ENCODE results near the gene L2HGDH. TPM values are rescaled to one million over a fixed set of nuclear protein-coding genes. Genes with fewer than 3 reads are reported as not detected.

The L2HGDH gene
- total RNA-seq, 1 experiment from 2014 or later: 16.9 TPM

- no peak for TF ChIP-seq CBX3 (IDR thresholded peaks at IDR 0.05; ENCODE audit: low read depth)
- no peak for TF ChIP-seq CTCF (IDR thresholded peaks at IDR 0.05 in 2 of 3, conservative IDR thresholded peaks at IDR 0.05 in 1 of 3; ENCODE audit: borderline replicate concordance in 1 of 3, insufficient read depth in 1 of 3, low read depth in 2 of 3, low read length in 2 of 3)
- no peak for TF ChIP-seq MAX (IDR thresholded peaks at IDR 0.05)
- no peak for TF ChIP-seq YY1 (IDR thresholded peaks at IDR 0.05; ENCODE audit: extremely low read depth, insufficient replicate concordance, low read depth, low read length)
- TF ChIP-seq TCF7L2 (IDR thresholded peaks at IDR 0.05; ENCODE audit: borderline replicate concordance, extremely low read depth, insufficient read depth, insufficient read length): no peak
- TF ChIP-seq POLR2AphosphoS5 (IDR thresholded peaks at IDR 0.05; ENCODE audit: low read depth, low read length): no peak
- no peak for TF ChIP-seq EZH2 (IDR thresholded peaks at IDR 0.05)
- no peak for TF ChIP-seq JUND (IDR thresholded peaks at IDR 0.05)
- TF ChIP-seq CEBPB (IDR thresholded peaks at IDR 0.05; ENCODE audit: low read depth): no peak
- TF ChIP-seq SP1 (IDR thresholded peaks at IDR 0.05; ENCODE audit: low read depth): no peak
- no peak for TF ChIP-seq POLR2A (IDR thresholded peaks at IDR 0.05; ENCODE audit: borderline replicate concordance, extremely low read depth, insufficient read depth, insufficient read length)
- no peak for TF ChIP-seq REST (IDR thresholded peaks at IDR 0.05; ENCODE audit: low read depth)
- no peaks in the 10 kb centered on the region for H3K9me2 ChIP-seq (ENCODE audit: insufficient read depth)
- ATAC-seq: no peak
- intact Hi-C loops (cut with micrococcal nuclease): no loop called here
- BruUV-seq (replicated peaks): no TSS peak
- CTCF ChIA-PET: interaction anchor here (3.9 kb wide), 1 partner anchor 11 kb away, joined by 18 read pairs; no protein-coding TSS in a partner anchor
- no peak overlapping the region for H2AFZ ChIP-seq (ENCODE audit: low read depth, low read length, poor library complexity, severe bottlenecking)
- RAD21 ChIA-PET (ENCODE audit: low non-redundant PET in 1 of 2, low total read pairs in 2 of 2, uncharacterized antibody in 2 of 2, unreplicated experiment in 2 of 2): no interaction called here
- H3K4me3 ChIP-seq (replicated peaks in 1 of 2; ENCODE audit: low read depth in 1 of 2, low read length in 2 of 2): no peak overlapping the region
- no peaks in the 10 kb centered on the region for H3K4me1 ChIP-seq (ENCODE audit: control insufficient read depth in 1 of 2, insufficient read depth in 2 of 2, low read length in 2 of 2)
- H4K20me1 ChIP-seq (ENCODE audit: insufficient read depth): no peaks in the 10 kb centered on the region
- H3K36me3 ChIP-seq (ENCODE audit: control insufficient read depth in 1 of 2, insufficient read depth in 2 of 2, low read length in 2 of 2): no peaks in the 10 kb centered on the region
- no peaks in the 10 kb centered on the region for H3K27me3 ChIP-seq (ENCODE audit: insufficient read depth, low read length)
- POLR2A ChIA-PET: no interaction called here
- H3K79me2 ChIP-seq (ENCODE audit: insufficient read depth, low read length): no peaks in the 10 kb centered on the region
- H3K9ac ChIP-seq (ENCODE audit: low read length): no peak overlapping the region
- no peak overlapping the region for H3K27ac ChIP-seq (ENCODE audit: low read depth, low read length)
- DNase-seq (ENCODE audit: low read depth, low spot score): no peak
- no peaks in the 10 kb centered on the region for H3K9me3 ChIP-seq (ENCODE audit: control insufficient read depth in 1 of 2, insufficient read depth in 1 of 2, low read depth in 1 of 2, low read length in 2 of 2)
- H3K4me2 ChIP-seq (ENCODE audit: low read length): no peak overlapping the region
Observed at GRCh38 chr14:50331596-50331995, 19.6 kb upstream of the L2HGDH start.

Data from HCT116 (cell line).